Activated CD4-positive, alpha-beta T cell treated with anti-CD3 and anti-CD28 coated beads, Interleukin-2, Interleukin-6, amounts not matched to agents 100 ng/mL and 50 ng/mL, durations not matched to agents 16 hours and 8 hours (primary cell): ENCODE results near the gene HIPK3.
A peak's percentile ranks its signal among the peaks of the same experiment; 100 is the strongest.
"Not testable (repeated sequence)": the region's sequence is repeated elsewhere in the genome, so short reads cannot be mapped to it uniquely, and the experiment has no call there.

Experiments used
- DNase-seq: peaks from one replicate; pipeline ENCODE4 v3.0.0-alpha.2; 2020

The HIPK3 gene

DNA sequence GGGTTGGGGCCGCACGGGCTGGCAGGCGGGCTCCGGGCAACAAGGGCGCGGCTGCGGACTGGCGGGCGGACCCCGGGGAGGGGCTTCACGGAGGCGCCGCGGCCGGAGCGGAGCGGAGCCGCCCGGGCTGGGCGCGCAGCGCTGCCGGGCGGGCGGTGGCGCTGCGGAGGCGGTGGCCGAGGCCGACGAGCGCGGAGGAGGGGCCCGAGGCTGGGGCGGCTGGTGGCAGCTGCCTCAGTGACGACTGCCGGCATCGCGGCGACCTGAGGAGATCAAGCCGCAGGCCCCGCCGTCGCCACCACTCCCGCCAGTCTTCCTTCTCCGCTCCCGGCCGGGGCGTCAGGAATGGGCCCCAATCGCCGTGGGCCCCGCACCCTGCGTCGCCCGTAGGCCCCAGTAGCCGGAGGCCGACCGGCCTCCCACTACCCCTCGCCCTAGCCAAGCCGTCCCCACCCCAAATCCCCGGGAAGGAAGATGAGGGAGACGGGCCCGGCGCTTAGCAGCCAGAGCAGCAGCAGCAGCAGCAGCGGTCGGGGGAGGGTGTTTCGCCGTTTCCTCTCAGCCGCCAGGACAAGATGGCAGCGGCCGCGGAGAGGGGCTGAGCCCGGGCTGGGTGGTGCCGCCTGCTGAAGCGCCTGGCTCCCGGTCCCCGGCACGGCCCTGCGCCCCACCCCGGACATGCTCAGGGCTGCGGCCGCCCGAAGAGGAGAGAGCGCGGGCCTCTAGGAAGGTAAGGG is at the start of gene HIPK3:
Gene HIPK3 (plus strand): TSS at position 222 of the 737 bp plus-strand sequence.
- DNase-seq = peak; percentile 87

DNA sequence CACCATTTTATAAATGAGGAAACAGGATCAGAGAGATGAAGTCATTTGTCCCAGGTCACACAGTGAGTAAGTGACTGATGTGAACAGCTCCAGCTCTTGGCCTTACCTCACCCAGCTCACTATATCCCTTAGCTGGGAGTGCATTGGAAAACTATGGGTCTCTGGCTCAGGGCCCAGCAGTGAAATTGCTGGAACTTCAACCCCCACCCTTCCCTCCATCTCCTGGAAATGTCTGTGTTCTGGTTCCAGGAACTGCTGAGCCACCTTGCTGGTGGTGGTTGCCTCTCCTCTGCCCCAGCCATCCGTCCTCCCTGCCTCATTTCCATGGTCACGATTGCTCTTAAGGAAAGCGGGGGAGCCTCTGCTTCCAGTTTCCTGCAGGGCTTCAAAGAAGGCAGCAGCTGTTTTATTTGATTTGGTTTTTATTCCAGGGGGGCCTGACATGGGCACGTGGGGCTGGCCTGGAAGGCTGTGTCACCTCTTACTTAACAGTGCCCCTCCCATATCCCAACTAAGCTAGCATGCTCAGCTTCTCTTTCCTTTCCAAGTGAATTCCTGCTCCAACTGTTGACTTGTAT is 49.7 kb upstream of the HIPK3 start:
- no peak for DNase-seq

DNA sequence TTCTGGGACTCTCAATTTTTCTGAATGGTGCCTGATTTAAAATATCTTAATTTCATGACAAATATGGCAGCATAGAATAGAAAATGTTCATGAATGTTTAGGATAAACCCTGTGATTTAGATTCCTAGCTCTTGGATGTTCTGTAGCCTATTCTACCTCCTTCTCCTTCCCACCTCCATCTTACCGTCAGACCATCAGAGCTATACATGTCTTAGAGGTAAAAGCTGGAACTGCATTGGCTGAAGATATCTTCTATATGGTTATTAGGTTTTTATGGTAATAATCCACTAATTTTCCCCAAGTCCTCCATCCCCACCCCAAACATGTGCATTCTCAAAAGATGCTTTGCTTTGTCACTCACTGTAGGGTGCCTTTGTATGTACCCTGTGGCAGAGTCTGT is 49.0 kb upstream of the HIPK3 start:
- DNase-seq = no peak

DNA sequence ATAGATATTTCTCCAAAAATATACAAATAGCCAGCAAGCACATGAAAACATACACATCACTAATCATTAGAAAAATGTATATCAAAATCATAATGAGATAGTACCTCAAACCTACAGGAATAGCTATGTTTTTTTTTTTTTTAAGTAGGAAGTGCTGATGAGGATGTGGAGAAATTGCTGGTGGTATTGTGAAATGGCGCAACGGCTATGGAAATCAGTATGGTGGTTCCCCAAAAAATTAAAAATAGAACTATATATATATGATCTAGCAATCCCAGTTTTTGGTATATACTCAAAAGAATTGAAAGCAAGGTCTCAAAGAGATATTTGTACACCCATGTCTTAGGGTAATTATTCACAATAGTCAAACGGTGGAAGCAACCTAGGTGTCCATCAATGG is 46.0 kb upstream of the HIPK3 start:
- no peak for DNase-seq

DNA sequence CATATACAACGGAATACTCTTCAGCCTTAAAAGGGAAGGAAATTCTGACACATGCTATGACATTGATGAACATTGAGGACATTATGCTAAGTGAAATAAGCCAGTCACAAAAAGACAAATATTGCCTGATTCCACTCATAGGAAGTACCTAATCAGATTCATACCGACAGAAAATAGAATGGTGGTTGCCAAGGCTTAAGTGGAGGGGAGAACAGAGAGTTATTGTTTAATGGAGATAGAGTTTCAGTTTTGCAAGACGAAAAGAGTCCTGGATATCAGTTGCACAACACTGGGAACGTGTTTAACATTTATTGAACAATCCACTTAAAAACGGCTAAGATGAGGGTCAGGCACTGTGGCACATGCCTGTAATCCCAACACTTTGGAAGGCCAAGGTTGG is 45.6 kb upstream of the HIPK3 start:
- DNase-seq = no peak

DNA sequence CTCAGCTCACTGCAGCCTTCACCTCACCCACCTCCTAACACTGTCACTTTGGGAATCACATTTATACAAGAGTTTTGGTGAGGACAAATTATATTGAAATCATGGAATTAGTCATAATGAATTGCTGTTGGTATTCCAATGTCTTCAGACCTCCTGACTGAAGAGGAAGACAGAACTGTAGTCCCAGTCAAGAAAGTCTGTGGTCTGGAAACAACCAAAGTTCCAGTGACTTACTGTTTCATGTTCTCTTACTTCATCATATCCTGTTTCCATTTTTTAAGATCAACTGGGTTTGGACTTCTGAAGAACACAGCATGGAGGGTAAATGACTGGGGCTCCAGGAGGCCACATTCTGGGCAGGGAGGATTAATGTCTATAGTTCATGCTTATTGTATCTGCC is 43.0 kb upstream of the HIPK3 start:
- DNase-seq = no peak

DNA sequence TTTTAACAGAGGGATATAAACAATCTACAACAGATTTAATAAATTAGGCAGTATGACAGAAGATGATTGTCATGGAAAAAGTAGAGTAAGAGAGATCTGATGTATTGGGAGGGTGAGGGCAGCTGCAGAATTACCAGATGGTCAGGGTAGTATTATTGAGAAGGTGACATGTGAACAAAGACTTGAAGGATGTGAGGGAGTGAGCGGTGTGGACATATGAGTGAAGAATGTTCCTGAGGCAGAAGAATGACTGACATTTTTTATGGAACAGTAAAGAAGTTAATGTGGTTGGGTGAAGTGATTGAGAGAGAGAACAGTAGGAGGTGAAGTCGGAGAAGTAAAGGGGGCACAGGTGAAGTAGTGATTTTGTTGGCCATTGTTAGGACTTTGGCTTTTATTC is 42.4 kb upstream of the HIPK3 start:
- DNase-seq = no peak

DNA sequence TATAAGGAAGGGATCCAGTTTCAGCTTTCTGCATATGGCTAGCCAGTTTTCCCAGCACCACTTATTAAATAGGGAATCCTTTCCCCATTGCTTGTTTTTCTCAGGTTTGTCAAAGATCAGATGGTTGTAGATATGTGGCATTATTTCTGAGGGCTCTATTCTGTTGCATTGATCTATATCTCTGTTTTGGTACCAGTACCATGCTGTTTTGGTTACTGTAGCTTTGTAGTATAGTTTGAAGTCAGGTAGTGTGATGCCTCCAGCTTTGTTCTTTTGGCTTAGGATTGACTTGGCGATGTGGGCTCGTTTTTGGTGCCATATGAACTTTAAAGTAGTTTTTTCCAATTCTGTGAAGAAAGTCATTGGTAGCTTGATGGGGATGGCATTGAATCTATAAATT is 40.5 kb upstream of the HIPK3 start:
- not testable (repeated sequence) for DNase-seq

DNA sequence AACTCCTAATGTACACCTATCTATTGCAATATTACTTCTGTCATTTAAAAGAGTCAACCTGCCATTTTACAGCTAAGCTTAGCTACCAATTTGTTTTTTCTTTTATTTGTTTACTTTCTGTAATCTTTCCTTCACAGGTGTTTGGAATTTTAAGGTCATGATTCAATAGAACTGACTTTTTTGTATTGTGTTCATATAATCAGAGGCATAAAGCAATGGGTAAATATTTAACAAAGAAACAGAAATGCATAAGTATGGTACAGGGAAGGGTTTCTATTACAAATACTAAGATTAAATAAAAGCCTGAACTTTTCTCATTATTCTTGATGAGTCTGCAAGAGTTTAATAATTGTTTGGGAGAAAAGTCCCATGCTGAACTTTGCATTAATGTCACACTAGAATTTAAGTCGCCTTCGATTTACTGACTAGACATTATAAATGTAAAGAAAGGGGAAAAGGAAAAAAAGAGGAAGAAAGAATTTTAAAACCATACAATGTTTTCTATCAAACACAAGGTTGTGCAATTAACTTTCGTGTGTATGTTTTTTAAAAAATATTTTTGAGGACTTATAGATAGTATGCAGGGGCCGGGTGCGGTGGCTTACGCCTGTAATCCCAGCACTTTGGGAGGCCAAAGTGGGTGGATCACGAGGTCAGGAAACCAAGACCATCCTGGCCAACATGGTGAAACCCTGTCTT is 35.0 kb upstream of the HIPK3 start:
- DNase-seq = no peak

DNA sequence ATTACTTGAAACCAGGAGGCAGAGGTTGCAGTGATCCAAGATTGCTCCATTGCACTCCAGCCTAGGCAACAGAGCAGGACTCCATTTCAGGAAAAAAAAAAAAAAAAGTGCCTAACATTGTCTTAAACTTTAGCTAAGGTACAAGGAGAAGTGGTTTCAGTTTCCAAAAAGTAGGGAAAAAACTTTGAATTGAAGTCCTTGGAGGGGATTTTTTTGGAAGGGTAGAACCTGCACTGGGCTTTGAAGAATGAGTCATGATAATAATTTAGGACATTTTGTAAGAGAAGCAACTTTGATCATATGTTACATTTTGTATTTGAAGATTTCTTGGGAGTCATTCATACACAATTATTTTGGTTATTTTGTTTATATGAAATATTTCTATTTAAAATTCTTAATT is 31.8 kb upstream of the HIPK3 start:
- no peak for DNase-seq

DNA sequence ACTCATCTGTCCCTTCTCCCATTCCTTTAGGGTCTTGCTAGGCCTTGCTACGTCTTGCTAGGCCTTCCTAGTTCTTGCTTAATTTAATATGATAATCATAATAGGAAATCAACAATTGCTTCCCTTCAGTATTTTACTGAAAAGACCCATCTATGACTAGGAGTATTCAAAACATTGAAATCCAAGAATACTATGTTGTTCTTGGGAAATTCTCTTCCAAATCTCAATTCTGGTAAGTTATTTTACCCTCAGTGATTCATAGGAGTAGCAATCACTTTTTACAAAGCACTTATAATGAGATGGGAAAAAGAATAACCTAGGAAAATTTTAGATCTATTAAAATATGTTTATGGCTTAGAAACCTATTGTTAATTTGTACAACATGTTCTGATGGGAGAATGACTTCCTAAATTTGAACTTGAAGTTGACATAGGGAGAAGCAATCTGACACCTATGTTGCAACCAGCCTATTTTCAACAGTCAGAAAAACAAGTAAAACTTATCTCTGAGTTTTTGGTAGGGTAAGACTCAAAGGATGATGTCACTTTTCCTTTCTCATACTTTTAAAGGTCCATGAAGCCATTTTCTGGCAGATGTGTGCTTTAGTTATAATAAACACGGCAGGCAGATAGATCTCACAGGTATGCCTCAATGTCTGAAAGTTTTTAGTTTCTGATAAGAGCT is 29.5 kb upstream of the HIPK3 start:
- no peak for DNase-seq

DNA sequence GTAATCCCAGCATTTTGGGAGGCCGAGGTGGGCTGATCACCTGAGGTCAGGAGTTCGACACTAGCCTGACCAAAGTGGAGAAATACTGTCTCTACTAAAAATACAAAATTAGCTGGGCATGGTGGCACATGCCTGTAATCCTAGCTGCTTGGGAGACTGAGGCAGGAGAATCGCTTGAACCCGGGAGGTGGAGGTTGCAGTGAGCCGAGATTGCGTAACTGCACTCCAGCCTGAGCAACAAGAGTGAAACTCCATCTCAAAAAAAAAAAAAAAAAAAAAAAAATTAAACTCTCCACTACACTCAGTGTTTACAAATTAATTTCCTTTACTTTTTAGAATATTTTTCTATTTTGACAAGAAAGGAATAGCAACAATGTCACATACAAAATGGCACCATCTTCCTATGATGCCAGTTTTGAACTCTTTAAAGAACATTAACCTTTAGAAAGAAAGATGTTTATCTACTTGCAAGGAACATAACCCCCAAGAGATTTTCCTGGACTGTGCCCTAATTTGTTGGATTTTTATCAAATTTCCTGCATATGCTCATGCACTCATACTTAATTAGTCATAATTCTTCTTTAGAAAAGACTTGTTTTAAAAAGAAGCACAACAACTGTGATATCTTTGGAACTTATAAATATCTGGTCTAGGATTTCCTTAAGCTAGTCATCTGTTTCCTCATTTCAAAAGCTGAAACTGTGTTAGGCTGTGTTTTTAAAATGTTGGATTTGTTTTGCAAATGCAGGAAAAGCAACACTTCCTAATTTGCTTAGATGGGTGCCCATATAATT is 22.6 kb upstream of the HIPK3 start:
- no peak for DNase-seq

DNA sequence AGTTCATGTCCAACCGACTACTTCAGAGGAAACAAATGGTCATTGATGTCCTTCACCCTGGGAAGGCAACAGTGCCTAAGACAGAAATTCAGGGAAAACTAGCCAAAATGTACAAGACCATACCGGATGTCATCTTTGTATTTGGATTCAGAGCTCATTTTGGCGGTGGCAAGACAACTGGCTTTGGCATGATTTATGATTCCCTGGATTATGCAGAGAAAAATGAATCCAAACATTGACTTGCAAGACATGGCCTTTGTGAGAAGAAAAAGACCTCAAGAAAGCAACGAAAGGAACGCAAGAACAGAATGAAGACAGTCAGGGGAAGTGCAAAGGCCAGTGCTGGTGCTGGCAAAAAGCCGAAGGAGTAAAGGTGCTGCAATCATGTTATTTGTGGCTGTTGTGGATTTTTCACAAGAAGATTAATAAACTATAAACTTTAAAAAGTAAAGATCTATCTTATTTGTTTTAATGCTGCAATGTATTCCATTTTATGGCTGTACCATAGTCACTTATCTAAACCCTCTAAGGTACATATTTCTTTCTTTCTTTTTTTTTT is 20.1 kb upstream of the HIPK3 start:
- no peak for DNase-seq

DNA sequence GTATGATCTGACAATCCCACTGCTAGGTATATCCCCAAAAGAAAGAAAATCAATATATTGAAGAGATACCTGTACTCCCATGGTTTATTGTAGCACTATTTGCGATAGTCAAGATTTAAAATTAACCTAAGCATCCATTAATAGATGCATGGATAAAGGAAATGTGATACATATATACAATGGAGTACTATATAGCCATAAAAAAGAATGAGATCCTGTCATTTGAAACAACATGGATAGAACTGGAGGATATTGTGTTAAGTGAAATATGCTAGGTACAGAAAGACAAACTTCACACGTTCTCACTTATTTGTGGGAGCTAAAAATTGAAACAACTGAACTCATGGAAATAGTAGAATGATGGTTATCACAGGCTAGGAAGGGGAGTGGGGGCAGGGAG is 14.6 kb upstream of the HIPK3 start:
- DNase-seq = no peak

DNA sequence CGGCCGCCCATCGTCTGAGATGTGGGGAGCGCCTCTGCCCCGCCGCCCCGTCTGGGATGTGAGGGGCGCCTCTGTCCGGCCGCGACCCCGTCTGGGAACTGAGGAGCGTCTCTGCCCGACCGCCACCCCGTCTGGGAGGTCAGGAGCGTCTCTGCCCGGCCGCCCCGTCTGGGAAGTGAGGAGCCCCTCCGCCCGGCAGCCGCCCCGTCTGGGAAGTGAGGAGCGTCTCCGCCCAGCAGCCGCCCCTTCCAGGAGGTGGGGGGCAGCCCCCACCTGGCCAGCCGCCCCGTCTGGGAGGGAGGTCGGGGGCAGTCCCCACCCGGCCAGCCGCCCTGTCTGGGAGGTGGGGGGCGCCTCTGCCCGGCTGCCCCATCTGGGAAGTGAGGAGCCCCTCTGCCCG is 13.5 kb upstream of the HIPK3 start:
- not testable (repeated sequence) for DNase-seq

DNA sequence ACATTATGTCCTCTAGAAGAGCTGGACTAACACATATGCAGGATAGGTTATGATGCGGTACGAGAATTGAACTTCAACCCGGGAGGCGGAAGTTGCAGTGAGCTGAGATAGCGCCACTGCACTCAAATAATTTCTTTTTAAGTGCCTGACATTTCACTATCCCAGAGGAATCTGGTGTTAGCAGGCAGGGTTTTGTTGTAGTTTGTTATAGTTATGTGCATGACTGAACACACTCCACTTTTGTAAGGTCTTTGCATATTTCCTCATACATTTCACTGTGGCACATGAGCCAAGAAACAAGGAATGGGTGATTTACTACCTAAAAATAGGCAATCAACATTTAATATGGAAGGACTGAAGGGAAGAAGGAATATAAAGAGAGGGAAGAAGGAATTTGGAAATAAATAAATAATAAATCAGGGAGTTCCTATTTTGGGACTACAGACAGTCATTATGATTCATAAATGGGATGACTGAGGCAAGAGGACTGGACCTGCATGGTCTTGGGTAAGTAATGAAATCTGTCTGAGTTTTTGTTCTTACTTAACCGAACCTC is 8.7 kb upstream of the HIPK3 start:
- no peak for DNase-seq

DNA sequence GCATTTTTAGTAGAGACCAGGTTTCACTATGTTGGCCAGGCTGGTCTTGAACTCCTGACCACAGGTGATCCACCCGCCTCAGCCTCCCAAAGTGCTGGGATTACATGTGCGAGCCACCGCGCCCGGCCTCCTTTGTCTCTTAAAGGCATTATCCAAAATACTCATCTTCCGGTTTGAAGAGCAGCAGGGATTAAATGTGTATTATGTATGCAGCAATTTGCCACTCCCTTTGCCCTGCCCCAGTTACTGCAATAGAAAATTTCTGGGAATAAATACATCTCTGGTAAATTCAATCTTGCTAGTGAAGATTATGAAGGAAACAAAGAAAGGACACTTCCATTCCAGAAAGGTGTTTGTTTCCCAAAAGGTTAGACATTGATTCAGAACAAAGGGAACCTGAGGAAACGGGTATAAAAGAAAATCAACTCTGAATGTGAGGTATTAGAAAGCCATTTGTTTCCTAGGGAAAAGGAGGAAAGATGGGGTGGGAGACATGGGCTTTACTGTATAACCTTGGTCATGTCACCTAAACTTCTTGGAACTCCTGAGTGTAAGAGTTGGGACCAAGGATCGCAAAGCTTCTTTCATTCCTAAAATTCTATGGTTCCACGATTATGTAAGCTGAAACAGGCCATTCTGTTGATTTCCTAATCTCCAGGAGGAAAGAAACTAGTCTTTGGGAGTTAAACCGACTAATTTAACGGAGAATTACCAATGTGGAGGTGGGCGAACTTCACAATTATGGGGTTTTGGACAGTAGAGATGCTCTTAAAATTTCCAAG is 959 bp upstream of the HIPK3 start:
- no peak for DNase-seq

DNA sequence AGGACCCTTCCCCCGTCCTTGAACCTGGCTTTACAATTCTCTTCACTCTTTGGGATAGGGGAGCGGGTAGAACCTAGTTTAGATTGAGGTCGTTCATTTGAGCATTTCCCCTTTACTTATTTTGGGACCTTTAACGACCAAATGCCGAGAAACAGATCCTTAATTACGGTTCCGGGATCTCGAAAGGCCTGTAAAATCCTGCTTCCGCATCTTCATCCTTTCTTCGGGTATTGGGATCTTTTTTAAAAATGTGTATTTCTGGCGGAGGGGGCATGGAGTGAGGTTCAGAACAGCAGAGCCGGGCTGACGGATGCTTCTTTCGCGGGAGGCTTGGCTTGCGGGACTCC is 395 bp upstream of the HIPK3 start:
- DNase-seq = no peak

DNA sequence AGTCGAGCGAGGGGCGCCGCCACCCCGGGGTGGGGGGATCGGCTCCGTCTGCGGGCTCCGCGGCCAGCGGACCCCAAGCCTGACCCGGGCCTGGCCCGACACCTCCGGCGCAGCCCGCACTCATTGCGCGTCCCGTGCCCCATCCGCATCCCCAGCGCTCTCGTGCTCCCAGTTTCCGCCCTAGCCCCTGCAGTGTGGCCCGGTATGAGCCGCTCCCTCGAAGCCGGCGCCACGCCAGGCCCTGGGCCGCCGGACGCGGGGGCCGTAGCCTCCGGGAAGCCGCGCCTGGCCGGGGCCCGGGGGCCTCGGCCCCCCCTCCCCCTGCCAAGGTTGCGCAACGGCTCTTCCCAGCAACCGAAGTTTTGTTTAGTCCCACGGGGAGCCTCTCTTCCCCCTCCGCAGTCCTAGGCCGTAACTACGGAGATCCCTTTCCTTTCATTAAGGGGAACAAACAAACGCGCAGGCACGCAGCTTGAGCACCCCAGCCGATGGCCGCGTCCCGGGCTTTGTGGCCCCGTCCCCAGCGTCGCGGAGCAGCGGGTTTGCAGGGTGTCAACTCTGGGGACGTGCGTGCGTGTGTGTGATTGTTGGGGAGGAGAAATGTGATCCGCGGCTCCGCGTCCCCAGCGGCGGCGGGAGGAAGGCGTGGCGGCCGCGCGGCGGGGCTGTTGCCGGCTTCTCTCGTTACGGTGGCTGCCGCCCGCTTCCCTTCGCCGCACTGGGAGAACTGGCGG is 883 bp downstream of the HIPK3 start:
- peak; percentile 82 for DNase-seq

DNA sequence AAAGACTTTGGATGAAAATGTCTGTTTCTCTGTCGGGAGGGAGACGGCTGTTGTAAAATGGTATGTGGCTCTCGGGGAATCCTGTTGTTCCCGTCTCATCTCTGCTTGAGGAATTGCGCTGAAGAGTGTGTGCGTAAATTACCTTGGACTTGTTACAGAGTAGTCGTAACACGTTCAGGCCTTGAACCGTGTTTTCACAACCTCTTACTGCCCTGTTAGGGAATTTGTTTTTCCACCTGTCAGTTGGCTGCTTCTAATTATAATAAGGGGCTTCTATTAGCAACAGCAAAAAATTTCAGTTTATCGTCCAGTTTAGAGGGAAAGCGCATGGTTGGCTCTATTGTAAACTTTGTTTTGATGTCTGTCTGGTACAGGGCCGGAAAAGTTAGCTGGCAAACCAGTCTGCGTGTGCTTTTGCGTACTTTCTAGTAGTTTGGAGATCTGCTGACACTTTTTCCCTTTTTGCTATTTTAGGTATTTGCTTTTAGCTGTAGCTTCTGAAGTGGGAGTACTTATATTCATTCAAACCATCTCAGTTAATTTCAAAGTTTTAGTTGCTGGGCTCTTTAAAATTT is 1.5 kb downstream of the HIPK3 start:
- DNase-seq = peak; percentile 30
